GM21619 (cell line): ENCODE results near the gene WDR73.

ENCODE experiments used
- ATAC-seq: cut with Tn5 transposase; IDR thresholded peaks from one replicate; pipeline ENCODE4 v1.9.1; 2021; ENCODE audit not compliant: unreplicated experiment

The WDR73 gene

DNA sequence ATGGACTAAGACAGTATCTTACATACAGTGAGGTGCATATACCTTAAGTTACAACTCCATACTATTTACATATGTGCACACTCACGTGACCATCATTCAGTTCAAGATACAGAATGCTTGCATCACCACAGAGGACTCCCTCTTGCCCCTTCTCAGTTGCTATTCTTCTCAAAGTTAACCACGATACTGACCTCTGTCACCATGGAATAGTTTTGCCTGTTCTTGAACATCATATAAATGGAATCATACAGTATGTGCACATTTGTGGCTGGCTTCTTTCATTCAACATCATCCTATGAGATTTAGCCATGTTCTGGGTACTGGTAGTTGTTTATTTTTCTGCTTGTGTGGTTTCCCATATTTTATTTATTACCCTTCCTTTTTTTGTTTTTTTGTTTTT lies 63.7 kb downstream of the WDR73 start:
- ATAC-seq: no peak
